OCI-M2 (cell line): Measurements from ENCODE around the gene LRRC55.
"Not testable (repeated sequence)": the region's sequence is repeated elsewhere in the genome, so short reads cannot be mapped to it uniquely, and the experiment has no call there.

ENCODE experiments used
- DNase-seq: peaks from one replicate; lab custom pipeline; 2025; ENCODE audit not compliant: unreplicated experiment; lab: John Stamatoyannopoulos, UW

Gene LRRC55

DNA sequence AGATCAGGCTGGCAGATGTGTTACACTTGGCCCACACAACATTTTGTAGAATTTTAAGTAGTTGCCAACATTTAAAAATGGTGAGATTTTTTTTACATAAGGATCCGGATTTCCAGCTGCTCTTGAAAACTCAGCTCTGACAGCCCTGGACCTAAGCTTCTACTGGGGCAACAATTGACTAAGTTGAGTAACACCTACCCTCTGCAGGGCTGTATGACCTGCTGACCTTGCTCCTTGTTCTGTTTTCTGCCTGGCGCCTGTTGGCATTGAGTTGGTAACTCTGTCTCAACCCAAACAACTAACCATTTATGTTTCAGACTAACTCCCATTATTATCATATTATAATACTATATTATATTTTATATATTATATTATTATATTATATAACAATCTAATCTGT is 21.1 kb upstream of the LRRC55 start:
- DNase-seq: no peak

DNA sequence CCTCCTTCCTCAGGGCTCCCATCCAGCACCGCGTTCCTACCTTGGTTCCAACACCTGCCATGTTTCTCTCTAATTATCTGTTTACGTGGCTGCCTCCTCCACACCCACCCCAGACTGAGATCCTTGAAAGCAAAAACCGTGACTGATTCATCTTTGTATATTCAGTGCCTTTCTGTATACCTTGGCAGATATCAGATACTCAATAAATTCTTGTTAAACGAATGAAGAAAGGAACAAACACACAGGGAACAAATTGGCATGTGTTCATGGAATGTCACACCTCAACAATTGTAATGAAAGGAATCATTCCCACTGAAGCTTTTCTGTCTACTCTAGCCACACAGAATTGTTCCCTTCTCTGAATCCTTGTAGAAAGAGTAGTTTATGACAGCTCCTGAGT is 20.4 kb upstream of the LRRC55 start:
- DNase-seq: no peak

DNA sequence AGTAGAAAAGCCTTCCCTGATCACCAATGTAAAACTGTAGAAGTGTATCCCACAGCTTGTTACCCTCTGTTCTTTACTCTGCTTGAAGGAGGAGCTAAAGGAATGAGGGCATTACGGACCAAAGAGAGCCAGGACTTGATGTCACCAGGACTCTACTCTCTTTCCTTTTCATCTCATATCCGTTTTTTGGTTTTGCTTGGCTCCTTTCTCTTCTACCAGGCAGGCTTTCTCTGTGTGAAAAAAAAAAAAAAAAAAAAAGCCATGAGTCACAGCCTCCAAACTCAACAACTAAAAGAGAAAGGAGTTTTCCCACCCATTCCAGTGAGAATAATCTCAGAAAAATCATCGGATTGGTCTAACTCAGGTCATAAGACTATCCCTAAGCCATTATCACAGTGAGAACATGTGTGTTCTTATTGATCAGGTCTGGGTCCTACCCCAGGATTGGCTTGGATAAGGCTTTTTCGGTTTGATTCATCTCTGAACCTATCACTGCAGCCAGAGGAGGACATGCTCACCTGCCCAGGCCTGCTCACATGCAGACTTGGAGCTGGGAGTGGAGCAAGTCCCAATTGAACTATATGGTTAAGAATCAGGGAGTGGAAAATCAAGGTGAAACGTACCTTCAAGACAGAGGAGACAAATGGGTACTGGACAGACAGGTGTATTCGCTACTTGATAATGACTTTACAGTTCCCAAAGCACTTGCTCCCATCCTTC is 19.4 kb upstream of the LRRC55 start:
- no peak for DNase-seq

- DNase-seq: no peak
Measured at GRCh38 chr11:57163160-57163868, 18.4 kb upstream of the LRRC55 start.

GRCh38 chr11:57164317-57164716 is 17.4 kb upstream of the LRRC55 start:
- no peak for DNase-seq

DNA sequence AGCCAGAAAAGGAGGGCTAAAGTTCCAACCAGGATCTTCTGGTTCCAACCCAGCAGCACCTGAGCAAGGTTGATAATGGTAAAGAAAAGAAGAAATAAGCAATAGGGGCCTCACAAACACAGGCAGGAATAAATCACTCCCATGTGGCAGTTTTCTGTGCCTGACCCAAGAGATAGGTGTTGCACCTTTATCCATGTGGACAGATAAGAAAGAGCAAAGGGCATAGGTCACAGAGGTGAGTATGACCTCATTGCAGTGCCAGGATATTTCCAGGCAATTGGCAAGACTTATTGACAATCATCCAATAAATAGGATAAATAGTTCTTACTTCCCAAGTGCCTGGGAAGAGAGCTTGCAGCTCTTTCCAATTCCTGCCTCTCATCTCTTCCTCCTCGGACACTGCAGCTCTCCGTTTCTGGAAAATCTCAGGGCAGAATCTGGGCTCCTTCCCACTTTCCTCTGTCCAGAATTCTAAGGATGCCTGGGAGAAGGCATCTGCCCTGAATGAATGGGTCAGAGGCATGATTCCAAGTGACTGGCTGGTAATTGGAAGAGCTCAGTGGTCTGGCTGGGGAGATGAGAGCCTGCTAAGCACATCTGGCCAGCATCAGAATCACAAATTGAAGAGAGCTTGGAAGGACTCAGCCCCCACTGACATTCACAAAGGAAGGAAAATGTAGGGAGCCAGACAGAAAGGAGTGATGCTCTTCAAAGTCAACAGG is 14.5 kb upstream of the LRRC55 start:
- no peak for DNase-seq

- not testable (repeated sequence) for DNase-seq
Measured at GRCh38 chr11:57169732-57170313, 11.9 kb upstream of the LRRC55 start.

DNA sequence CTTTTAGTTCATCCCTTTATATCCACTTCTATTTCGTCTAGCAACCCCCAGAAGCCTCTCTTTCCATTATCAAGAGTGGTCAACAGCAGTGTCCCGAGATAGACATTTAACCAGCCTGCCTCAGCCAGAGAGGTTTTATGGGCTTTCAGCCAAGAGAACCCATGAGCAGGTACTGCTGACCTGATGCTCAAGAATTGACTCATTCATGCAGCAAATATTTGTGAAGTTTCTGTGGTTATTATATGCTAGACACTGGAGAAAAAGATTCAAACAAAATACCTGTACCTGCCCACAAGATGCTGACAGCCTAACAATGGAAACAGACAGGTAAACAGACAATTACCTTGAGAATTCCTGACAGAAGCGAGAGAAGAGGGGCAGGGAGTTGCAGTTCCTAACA is 9.7 kb upstream of the LRRC55 start:
- no peak for DNase-seq

GRCh38 chr11:57174656-57175055 is 7.1 kb upstream of the LRRC55 start:
- DNase-seq: no peak

DNA sequence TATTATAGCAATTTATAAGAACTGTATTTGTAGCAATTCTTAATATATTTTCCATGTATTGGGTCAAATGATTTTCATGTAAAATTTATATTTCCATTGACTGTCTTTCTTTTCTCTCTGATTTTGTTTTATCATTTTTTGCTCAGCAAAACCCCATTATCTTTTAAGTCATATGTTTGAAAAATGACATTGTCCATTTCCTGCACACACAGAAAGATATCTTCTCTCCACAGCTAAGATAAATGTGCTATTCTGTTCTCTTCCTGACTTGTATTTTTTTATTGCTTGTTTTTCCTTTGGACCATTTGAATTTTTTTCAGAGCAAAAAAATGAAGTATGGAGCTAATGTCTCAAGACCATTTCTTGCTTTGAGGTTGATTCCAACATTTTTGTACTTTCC is 6.3 kb upstream of the LRRC55 start:
- no peak for DNase-seq

DNA sequence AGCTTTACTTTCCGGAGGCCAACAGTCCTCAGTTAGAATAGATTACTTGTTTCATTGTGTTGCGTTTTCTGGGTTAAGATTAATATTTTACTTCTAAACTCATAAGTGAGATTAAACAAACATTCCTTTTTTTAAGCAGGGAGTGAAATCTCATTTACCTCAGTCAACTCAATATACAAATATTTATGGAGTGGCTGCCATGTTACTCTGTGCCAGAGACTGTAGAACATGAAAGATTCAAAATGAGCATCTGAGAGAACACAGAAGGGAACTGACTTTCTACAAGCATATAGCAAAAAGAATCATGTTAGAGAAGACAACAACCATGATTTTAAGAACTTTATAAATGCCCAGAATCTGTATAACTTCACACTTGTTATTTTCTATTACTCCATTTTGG is 3.4 kb upstream of the LRRC55 start:
- DNase-seq: no peak

- no peak for DNase-seq
Measured at GRCh38 chr11:57179681-57180080, 2.1 kb upstream of the LRRC55 start.

DNA sequence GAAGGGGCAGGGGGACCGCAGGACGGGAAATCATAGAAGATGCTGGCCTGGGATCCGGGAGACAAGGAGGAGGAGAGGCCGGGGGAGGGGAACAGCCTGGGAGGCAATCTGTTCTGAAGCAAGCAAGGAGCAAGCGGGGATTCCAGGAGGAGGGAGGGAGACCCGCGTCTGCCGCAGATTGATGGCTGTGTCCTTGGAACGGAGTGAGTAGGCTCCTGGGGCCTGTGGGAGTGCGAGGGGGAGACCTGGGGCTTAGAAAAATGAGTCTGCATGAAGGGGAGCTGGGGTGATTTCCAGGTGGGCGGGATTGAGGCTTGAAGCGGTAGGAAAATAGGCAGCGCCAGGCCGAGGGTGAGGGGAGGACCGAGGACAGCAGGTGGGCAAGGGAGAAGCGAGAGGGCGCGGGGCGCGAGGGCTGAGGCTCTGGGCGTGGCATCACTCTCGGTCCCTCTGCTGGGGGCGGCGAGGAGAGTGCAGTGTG is 1.6 kb upstream of the LRRC55 start:
- DNase-seq: no peak

DNA sequence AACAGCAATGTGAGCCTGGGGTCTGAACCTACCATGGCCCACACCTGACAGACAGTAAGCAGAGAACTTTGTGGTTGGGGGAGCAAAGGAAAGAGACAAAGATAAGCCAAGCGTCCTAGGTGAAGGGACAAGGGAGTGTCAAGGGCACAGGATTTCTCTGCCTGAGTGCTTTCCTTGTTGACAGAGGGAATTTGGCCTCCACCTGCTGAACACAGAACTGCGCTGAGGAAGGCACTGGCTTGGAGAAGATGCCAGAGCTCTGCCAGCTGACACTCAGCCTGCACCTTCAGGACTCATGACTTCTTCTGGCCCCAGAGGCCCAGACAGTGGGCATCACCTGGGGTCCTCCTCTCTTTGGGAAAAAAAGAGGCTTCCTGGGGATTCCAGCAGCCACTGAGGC is 789 bp upstream of the LRRC55 start:
- no peak for DNase-seq

- no peak for DNase-seq
Measured at GRCh38 chr11:57182896-57183295, 1.1 kb downstream of the LRRC55 start.

GRCh38 chr11:57190548-57190947 is 8.8 kb downstream of the LRRC55 start:
- DNase-seq: no peak

DNA sequence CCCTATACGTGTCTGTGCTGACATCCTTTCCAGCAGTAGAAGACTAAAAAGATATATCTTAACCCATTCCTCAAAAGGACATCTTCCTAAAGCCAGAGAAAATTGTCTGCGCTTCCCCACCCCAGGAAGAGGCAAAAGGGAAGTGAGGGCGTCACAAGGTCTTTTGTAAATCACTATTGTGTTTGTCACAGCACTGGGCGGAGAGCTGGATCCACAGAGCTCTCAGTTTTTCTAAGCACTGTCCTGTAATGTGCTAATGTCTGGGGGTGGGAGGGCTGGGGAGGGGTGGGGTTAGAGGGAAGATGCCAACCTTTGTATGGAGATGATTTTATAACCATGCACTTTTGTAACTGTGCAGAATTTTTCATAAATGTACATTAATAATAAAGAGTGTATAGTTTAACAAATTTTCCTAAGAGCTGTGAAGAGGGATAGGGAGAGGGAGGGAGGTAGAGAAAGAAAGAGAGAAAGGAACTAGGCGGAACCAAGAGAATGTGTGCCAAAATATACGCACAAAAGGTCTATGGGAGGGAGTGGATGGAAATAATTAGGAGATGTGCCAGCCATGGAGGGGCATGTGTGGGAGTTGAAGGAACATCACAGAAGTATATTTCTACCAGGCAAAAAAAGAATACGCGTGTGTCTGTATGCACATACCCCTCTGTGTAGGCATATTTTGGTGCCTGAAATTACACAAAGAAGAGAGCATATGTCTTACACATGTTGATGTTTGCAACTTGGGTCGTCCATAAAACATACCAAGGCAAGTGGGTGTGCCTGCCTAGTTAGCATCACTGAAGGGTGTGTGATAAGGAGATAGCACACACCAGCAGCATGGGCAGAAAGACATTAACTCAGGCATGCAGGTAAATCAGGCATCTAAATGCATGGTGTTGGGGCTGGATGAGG is 9.8 kb downstream of the LRRC55 start:
- DNase-seq: no peak

GRCh38 chr11:57192316-57192715 is 10.6 kb downstream of the LRRC55 start:
- DNase-seq: no peak

DNA sequence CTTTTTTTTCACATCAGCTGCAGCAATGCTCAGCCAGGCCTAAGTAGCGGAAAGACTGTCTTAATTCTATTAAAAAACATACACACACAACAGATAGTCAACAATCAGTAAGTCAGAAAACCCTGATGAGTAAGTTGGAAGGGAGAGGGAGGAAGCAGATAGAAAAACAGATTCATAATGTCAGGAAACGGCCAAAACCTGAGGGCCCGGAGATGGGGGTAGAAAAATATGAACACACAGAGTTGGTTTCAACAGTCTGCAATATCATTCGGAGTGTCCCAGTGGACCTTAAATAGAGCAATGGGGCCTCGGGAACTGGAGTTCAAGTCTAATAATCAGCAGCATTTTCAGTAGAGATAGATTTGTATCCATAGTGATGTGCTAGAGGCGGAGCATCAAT is 14.8 kb downstream of the LRRC55 start:
- DNase-seq: no peak

- no peak for DNase-seq
Measured at GRCh38 chr11:57197762-57198161, 16.0 kb downstream of the LRRC55 start.

DNA sequence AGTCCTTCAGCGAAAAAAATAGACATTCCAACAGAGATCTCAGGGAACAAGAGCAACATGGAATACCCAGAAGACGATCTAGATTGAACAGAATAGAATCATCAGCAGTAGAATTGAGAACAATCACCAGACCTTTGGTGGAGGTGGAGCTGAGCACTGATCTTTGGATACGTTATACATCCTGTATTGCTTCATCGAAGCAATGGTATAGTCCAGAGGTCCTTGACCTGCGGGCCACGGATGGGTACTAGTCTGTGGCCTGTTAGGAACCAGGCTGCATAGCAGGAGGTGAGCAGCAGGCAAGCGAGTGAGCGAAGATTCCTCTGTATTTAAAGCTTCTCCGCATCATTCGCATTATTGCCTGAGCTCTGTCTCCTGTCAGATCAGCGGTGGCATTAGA is 17.6 kb downstream of the LRRC55 start:
- DNase-seq: no peak
